Activated naive CD4-positive, alpha-beta T cell treated with anti-CD3 and anti-CD28 coated beads, Interleukin-2, amount 10 ng/mL, durations not matched to agents 7 days and 5 days (primary cell): ENCODE results near the gene GIMAP8.
"Not testable (repeated sequence)": the region's sequence is repeated elsewhere in the genome, so short reads cannot be mapped to it uniquely, and the experiment has no call there.

Experiments
- CTCF ChIA-PET: fragments of 350-600 bp; sonication (Branson Sonifier 250); formaldehyde crosslinking; loops from one replicate; lab custom pipeline; 2021; ENCODE audit warnings: antibody characterized with exemption; lab: Charles Lee
- DNase-seq: peaks from one replicate; pipeline ENCODE4 v3.0.0-alpha.2; 2020
- H3K27ac Mint-ChIP-seq: one replicate; pipeline ENCODE4 v1.8.0; 2021; ENCODE audit warnings: mild to moderate bottlenecking, moderate library complexity, mixed read lengths
- H3K27me3 Mint-ChIP-seq: one replicate; pipeline ENCODE4 v1.8.0; 2021; ENCODE audit warnings: mild to moderate bottlenecking, mixed read lengths
- H3K36me3 Mint-ChIP-seq: one replicate; pipeline ENCODE4 v1.8.0; 2021; ENCODE audit warnings: mixed read lengths
- H3K4me1 Mint-ChIP-seq: one replicate; pipeline ENCODE4 v1.8.0; 2021; ENCODE audit warnings: mixed read lengths
- H3K4me3 Mint-ChIP-seq: one replicate; pipeline ENCODE4 v1.8.0; 2021; ENCODE audit warnings: mild to moderate bottlenecking, moderate library complexity, mixed read lengths
- H3K9me3 Mint-ChIP-seq: one replicate; pipeline ENCODE4 v1.8.0; 2021; ENCODE audit warnings: mixed read lengths

Gene GIMAP8

DNA sequence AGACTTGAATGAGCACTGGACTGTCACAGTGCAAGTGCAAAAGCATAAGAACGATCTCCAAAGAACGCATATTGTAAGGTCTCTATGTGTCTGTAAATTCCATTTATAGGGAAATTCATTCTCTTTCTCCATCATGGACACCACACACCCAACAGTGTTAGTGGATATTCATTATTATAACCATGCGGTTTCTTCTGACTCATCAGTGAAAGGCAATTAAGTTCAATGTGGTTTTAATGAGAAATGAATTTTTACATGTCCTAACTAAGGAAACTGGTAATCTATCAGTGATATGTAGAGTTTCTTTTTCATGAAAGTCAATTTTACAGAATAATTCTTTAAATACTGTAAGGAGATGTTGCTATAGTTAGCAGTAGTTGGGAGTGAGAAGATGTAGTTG, 25.9 kb downstream of the GIMAP8 start:
- H3K4me1 Mint-ChIP-seq, result peaks cover 91% of the 10 kb centered on the region
- peak overlapping the region; percentile 77 for H3K27ac Mint-ChIP-seq
- H3K36me3 Mint-ChIP-seq, result peaks cover 84% of the 10 kb centered on the region
- H3K27me3 Mint-ChIP-seq, result no peaks in the 10 kb centered on the region
- CTCF ChIA-PET, result interaction anchor here (1.2 kb wide), 1 partner anchor 20 kb away, joined by 3 read pairs; no protein-coding TSS in a partner anchor
- peaks cover 8% of the 10 kb centered on the region for H3K9me3 Mint-ChIP-seq
- no peak for DNase-seq
- H3K4me3 Mint-ChIP-seq, result no peak overlapping the region

DNA sequence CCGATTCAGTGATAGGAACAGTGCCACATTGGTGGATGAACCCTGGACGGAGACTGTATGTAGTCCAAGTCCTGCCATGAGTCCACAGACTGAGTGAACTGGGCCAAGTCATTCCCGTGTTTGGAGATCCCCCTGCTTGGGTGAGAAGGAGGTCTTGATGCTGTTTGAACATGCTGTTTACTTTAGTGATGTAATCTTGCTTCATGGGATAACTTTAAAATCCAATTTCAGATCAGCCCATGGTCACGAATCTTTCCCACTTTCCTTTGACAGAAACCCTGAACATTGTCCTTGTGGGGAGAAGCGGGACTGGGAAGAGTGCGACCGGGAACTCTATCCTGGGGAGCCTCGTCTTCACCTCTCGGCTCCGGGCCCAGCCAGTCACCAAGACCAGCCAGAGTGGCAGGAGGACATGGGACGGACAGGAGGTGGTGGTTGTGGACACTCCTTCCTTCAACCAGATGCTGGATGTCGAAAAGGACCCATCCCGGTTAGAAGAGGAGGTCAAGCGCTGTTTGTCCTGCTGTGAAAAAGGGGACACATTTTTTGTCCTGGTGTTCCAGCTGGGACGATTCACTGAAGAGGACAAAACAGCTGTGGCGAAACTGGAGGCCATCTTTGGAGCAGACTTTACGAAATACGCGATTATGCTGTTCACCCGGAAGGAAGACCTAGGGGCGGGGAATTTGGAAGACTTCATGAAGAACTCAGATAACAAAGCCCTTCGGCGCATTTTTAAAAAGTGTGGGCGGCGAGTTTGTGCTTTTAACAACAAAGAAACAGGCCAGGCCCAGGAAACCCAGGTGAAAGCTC, 26.6 kb downstream of the GIMAP8 start:
- Mint-ChIP-seq H3K4me3 (no peak overlapping the region), H3K27me3 (no peaks in the 10 kb centered on the region), H3K27ac (peak overlapping the region; percentile 77), H3K4me1 (peaks cover 94% of the 10 kb centered on the region), H3K36me3 (peaks cover 83% of the 10 kb centered on the region), H3K9me3 (peaks cover 8% of the 10 kb centered on the region)
- no peak for DNase-seq
- CTCF ChIA-PET, result interaction anchor here (0.6 kb wide), 1 partner anchor 11 kb away, joined by 4 read pairs; no protein-coding TSS in a partner anchor

DNA sequence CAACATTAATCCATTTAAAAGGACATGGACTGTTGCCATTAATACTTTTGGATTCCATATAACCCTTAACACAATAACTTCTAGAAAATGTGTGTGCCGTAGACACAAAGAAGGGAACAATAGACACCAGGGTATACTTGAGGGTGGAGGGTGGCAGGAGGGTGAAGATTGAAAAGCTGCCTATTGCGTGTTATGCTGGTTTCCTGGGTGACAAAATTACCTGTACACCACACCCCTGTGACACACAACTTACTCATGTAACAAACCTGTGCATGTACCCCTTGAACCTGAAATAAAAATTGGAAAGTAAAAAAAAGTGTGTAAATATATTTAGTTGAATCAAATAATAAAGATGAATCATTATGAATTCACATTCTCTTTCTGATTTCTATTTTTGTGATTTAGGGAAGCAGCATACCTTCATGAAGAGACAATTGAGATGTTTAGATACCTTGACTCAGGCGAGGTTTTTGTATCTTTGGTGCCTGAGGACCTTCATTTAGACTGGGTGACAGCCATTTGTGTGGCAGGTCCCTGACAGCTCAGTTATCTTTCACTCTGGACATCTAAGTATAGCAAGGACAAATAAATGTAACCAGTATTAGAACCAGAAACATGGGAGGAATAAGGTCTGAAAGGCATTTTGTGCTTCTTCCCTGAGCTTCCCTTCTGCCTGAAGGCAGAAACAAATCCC, 28.7 kb downstream of the GIMAP8 start:
- peak; percentile 50 for DNase-seq
- Mint-ChIP-seq H3K9me3 (peaks cover 8% of the 10 kb centered on the region), H3K36me3 (peaks cover 64% of the 10 kb centered on the region), H3K27me3 (no peaks in the 10 kb centered on the region), H3K27ac (peak overlapping the region; percentile 99), H3K4me3 (peak overlapping the region; percentile 54), H3K4me1 (peaks cover 96% of the 10 kb centered on the region)
- CTCF ChIA-PET, result interaction anchor here (1.2 to 3.3 kb wide), 3 partner anchors 15 to 29 kb away, joined by 3 to 19 read pairs (median 4); partner anchors contain the start of gene GIMAP8

- peak; percentile 77 for DNase-seq
- CTCF ChIA-PET, result interaction anchor here (0.6 to 3.3 kb wide), 6 partner anchors 16 to 260 kb away, joined by 3 to 19 read pairs (median 5); partner anchors contain the start of genes GIMAP7 and GIMAP8
- Mint-ChIP-seq H3K4me1 (peaks cover 98% of the 10 kb centered on the region), H3K4me3 (peak overlapping the region; percentile 79), H3K27ac (peak overlapping the region; percentile 99), H3K27me3 (no peaks in the 10 kb centered on the region), H3K36me3 (peaks cover 52% of the 10 kb centered on the region), H3K9me3 (peaks cover 2% of the 10 kb centered on the region)
These were observed 30.9 kb downstream of the GIMAP8 start for GRCh38 chr7:150481186-150481920.

DNA sequence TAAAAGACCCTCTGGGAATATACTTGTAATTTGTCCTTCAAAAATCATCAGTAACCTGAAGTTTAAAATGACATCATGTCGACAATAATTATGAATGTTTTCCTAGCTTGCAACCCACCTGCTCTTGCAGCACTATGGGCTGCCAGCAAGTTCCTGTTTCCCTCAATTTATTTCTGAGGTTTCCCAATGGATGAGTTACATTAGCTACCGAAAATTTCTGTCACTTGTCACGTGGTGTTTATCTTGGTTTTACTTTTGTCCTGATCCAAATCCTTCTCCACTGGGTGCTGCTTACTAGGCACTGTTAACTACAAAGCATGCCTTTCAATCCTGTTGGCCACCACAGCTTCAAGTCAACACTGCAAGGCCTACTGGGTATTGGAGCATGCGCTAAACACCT, 31.5 kb downstream of the GIMAP8 start:
- Mint-ChIP-seq H3K4me3 (peak overlapping the region; percentile 79), H3K27ac (peak overlapping the region; percentile 99), H3K9me3 (peaks cover 2% of the 10 kb centered on the region), H3K4me1 (peaks cover 96% of the 10 kb centered on the region), H3K27me3 (no peaks in the 10 kb centered on the region), H3K36me3 (peaks cover 50% of the 10 kb centered on the region)
- CTCF ChIA-PET, result interaction anchor here (1.1 to 3.3 kb wide), 5 partner anchors 17 to 260 kb away, joined by 4 to 19 read pairs (median 6); partner anchors contain the start of gene GIMAP8
- DNase-seq, result peak; percentile 25

GRCh38 chr7:150483514-150483913, 33.1 kb downstream of the GIMAP8 start:
- Mint-ChIP-seq H3K27ac (peak overlapping the region; percentile 99), H3K4me1 (peaks cover 94% of the 10 kb centered on the region), H3K4me3 (peak overlapping the region; percentile 63), H3K36me3 (peaks cover 43% of the 10 kb centered on the region)
- H3K9me3 Mint-ChIP-seq, H3K27me3 Mint-ChIP-seq, DNase-seq: not testable (repeated sequence)
- CTCF ChIA-PET, result interaction anchor here (0.8 to 3.1 kb wide), 5 partner anchors 25 to 33 kb away, joined by 3 to 10 read pairs (median 4); partner anchors contain the start of genes GIMAP7 and GIMAP8

DNA sequence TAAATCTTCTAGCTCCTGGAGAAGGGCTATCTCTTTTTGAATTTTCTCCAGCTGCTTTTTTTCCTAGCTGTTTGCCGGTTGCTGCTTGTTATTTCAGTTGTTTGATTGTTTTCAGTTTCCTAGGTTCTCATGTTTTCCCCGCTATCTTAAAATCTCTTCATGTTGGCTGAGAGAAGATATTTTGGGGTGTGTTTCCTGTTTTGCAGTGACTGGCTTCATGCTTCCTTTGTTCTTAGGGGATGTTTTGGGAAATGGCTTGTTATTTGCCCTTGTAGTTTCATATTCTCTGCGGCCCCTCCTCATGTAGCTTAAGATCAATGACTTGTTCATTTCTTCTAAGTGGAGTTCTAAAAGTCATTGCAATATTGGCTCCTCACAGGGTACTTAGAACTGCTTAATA, 33.6 kb downstream of the GIMAP8 start:
- peak; percentile 51 for DNase-seq
- Mint-ChIP-seq H3K4me1 (peaks cover 92% of the 10 kb centered on the region), H3K27ac (peak overlapping the region; percentile 99), H3K36me3 (peaks cover 41% of the 10 kb centered on the region), H3K4me3 (peak overlapping the region; percentile 63)
- not testable (repeated sequence) for H3K9me3 Mint-ChIP-seq, H3K27me3 Mint-ChIP-seq
- CTCF ChIA-PET, result interaction anchor here (0.8 to 3.1 kb wide), 5 partner anchors 24 to 33 kb away, joined by 3 to 10 read pairs (median 4); partner anchors contain the start of genes GIMAP7 and GIMAP8

DNA sequence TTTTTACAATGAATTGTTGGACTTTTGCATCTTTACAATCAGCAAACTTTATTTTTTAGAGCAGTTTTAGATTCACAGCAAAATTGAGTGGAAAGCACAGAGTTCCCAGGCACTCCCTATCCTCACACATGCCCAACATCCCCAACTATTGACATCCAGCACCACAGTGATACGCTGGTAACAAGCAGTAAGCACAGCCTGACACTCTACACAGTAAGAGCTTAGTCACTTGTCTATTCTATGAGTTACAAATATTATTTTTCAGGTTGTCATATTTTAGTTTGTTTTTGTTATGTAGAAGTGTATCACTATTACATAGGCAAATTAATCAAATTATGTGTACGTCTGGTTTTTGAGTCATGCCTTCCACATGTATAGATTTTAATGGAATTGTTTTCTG, 37.2 kb downstream of the GIMAP8 start:
- peaks cover 53% of the 10 kb centered on the region for H3K36me3 Mint-ChIP-seq
- no peaks in the 10 kb centered on the region for H3K27me3 Mint-ChIP-seq
- no peak overlapping the region for H3K4me3 Mint-ChIP-seq
- CTCF ChIA-PET, result no interaction called here
- peaks cover 77% of the 10 kb centered on the region for H3K4me1 Mint-ChIP-seq
- no peak for DNase-seq
- H3K27ac Mint-ChIP-seq, result no peak overlapping the region
- H3K9me3 Mint-ChIP-seq, result peaks cover 23% of the 10 kb centered on the region

GRCh38 chr7:150489782-150490181, 39.4 kb downstream of the GIMAP8 start:
- peaks cover 63% of the 10 kb centered on the region for H3K36me3 Mint-ChIP-seq
- H3K4me3 Mint-ChIP-seq, result no peak overlapping the region
- no peak overlapping the region for H3K27ac Mint-ChIP-seq
- no peak for DNase-seq
- H3K4me1 Mint-ChIP-seq, result peaks cover 58% of the 10 kb centered on the region
- no peaks in the 10 kb centered on the region for H3K27me3 Mint-ChIP-seq
- H3K9me3 Mint-ChIP-seq, result peaks cover 28% of the 10 kb centered on the region
- CTCF ChIA-PET, result no interaction called here

GRCh38 chr7:150493442-150493841, 43.0 kb downstream of the GIMAP8 start:
- Mint-ChIP-seq H3K9me3 (peaks cover 42% of the 10 kb centered on the region), H3K4me1 (peaks cover 47% of the 10 kb centered on the region), H3K36me3 (peaks cover 72% of the 10 kb centered on the region)
- H3K27ac Mint-ChIP-seq, H3K27me3 Mint-ChIP-seq, CTCF ChIA-PET, H3K4me3 Mint-ChIP-seq, DNase-seq: not testable (repeated sequence)

DNA sequence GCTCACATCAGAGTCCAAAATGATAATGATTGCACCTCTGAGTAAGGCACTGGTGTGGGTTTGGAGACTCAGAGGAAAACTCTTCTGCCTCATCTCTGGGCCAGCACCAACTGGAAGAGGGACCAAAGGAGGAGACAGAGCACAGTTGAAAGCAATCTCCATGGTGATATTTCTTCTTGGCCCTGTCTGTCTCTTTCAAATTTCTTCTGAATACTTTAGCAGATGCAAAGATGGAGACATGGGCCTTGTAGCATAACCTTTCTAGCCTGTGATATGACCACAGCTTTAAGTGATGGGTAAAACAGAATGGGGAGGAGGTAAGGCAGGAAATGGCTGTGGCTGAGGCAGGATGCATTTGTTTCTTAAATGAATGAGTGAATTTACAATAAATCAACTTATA, 52.1 kb downstream of the GIMAP8 start:
- Mint-ChIP-seq H3K27me3 (no peaks in the 10 kb centered on the region), H3K9me3 (peaks cover 39% of the 10 kb centered on the region), H3K4me1 (peaks cover 89% of the 10 kb centered on the region), H3K36me3 (peaks cover 49% of the 10 kb centered on the region), H3K4me3 (peak overlapping the region; percentile 25), H3K27ac (peak overlapping the region; percentile 94)
- DNase-seq, result peak; percentile 71
- CTCF ChIA-PET, result interaction anchor here (1.0 to 4.2 kb wide), 5 partner anchors 10 to 66 kb away, joined by 3 to 16 read pairs (median 4); partner anchors contain the start of gene GIMAP7

- CTCF ChIA-PET, result interaction anchor here (1.0 to 4.2 kb wide), 4 partner anchors 9 to 65 kb away, joined by 3 to 16 read pairs (median 6); partner anchors contain the start of gene GIMAP7
- no peak for DNase-seq
- no peaks in the 10 kb centered on the region for H3K27me3 Mint-ChIP-seq
- peak overlapping the region; percentile 94 for H3K27ac Mint-ChIP-seq
- peaks cover 33% of the 10 kb centered on the region for H3K9me3 Mint-ChIP-seq
- peak overlapping the region; percentile 66 for H3K4me3 Mint-ChIP-seq
- H3K4me1 Mint-ChIP-seq, result peaks cover 91% of the 10 kb centered on the region
- H3K36me3 Mint-ChIP-seq, result peaks cover 43% of the 10 kb centered on the region
These were observed 52.7 kb downstream of the GIMAP8 start for GRCh38 chr7:150503155-150503554.

DNA sequence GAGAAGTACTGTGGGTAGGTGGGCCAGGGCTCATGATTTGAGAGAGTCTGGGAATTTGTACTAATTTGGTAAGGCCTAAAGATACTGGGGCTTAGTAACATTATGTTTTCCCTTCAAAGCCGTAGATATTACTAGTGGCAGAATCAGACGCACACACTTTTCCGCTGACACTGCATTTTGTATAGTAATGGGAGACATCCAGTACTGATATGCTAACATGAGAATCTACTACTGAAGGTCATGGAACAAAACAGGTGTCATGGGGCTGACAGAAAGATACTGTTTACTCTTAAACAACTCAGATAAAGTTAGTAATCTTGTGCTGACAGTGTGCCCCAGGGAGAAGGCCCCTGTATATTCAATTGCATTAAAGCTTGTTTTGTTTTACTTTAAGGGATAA, 53.2 kb downstream of the GIMAP8 start:
- CTCF ChIA-PET, result interaction anchor here (4.2 kb wide), 1 partner anchor 11 kb away, joined by 16 read pairs; the partner anchor contains the start of gene GIMAP7
- DNase-seq, result no peak
- Mint-ChIP-seq H3K27me3 (no peaks in the 10 kb centered on the region), H3K4me3 (peak overlapping the region; percentile 66), H3K4me1 (peaks cover 93% of the 10 kb centered on the region), H3K36me3 (peaks cover 39% of the 10 kb centered on the region), H3K9me3 (peaks cover 29% of the 10 kb centered on the region), H3K27ac (peak overlapping the region; percentile 94)
